ENCODE data around the gene ARRDC4.

The ARRDC4 gene

GRCh38 chr15:98009169-98009568 lies 48.7 kb downstream of the ARRDC4 start:
- Histone ChIP-seq H3K4me2 (ENCODE audit: low read length) (no peak overlapping the region), H3K4me3 (ENCODE audit: low read depth, low read length, poor library complexity, severe bottlenecking) (no peak overlapping the region), H4K20me1 (ENCODE audit: insufficient read depth, low read length) (no peaks in the 10 kb centered on the region), H3F3A (ENCODE audit: insufficient read depth, low read length) (no peaks in the 10 kb centered on the region), H3K9ac (ENCODE audit: low read length) (no peak overlapping the region), H3K27ac (ENCODE audit: low read depth, low read length, poor library complexity, severe bottlenecking) (no peak overlapping the region), H3K9me3 (ENCODE audit: low read length) (no peaks in the 10 kb centered on the region), H3K36me3 (ENCODE audit: insufficient read depth, low read length) (no peaks in the 10 kb centered on the region), H3K9me2 (ENCODE audit: low read depth, low read length) (no peaks in the 10 kb centered on the region), H3K4me1 (ENCODE audit: insufficient read depth, low read length, severe bottlenecking) (no peaks in the 10 kb centered on the region), H3K79me2 (ENCODE audit: insufficient read depth, low read length) (no peaks in the 10 kb centered on the region), H3K27me3 (ENCODE audit: insufficient read depth, low read length) (no peaks in the 10 kb centered on the region), H2AFZ (ENCODE audit: low read length) (no peak overlapping the region)
- TF ChIP-seq EZH2 (IDR thresholded peaks at IDR 0.05; ENCODE audit: borderline replicate concordance, low read length) (no peak), CTCF (IDR thresholded peaks at IDR 0.05; ENCODE audit: low read length) (no peak)

GRCh38 chr15:98009971-98010370 lies 49.5 kb downstream of the ARRDC4 start:
- H3K27me3 ChIP-seq (ENCODE audit: insufficient read depth, low read length) = no peaks in the 10 kb centered on the region
- no peaks in the 10 kb centered on the region for H3F3A ChIP-seq (ENCODE audit: insufficient read depth, low read length)
- H2AFZ ChIP-seq (ENCODE audit: low read length) = no peak overlapping the region
- H3K4me1 ChIP-seq (ENCODE audit: insufficient read depth, low read length, severe bottlenecking) = no peaks in the 10 kb centered on the region
- H4K20me1 ChIP-seq (ENCODE audit: insufficient read depth, low read length) = no peaks in the 10 kb centered on the region
- H3K36me3 ChIP-seq (ENCODE audit: insufficient read depth, low read length) = no peaks in the 10 kb centered on the region
- no peak overlapping the region for H3K27ac ChIP-seq (ENCODE audit: low read depth, low read length, poor library complexity, severe bottlenecking)
- no peak overlapping the region for H3K9ac ChIP-seq (ENCODE audit: low read length)
- no peak overlapping the region for H3K4me2 ChIP-seq (ENCODE audit: low read length)
- H3K4me3 ChIP-seq (ENCODE audit: low read depth, low read length, poor library complexity, severe bottlenecking) = no peak overlapping the region
- no peaks in the 10 kb centered on the region for H3K9me2 ChIP-seq (ENCODE audit: low read depth, low read length)
- H3K79me2 ChIP-seq (ENCODE audit: insufficient read depth, low read length) = no peaks in the 10 kb centered on the region
- no peaks in the 10 kb centered on the region for H3K9me3 ChIP-seq (ENCODE audit: low read length)
- TF ChIP-seq CTCF (IDR thresholded peaks at IDR 0.05; ENCODE audit: low read length) = no peak
- TF ChIP-seq EZH2 (IDR thresholded peaks at IDR 0.05; ENCODE audit: borderline replicate concordance, low read length) = no peak

GRCh38 chr15:98012354-98012753 lies 51.9 kb downstream of the ARRDC4 start:
- H2AFZ ChIP-seq (ENCODE audit: low read length) = no peak overlapping the region
- no peaks in the 10 kb centered on the region for H4K20me1 ChIP-seq (ENCODE audit: insufficient read depth, low read length)
- H3K79me2 ChIP-seq (ENCODE audit: insufficient read depth, low read length) = no peaks in the 10 kb centered on the region
- no peak overlapping the region for H3K27ac ChIP-seq (ENCODE audit: low read depth, low read length, poor library complexity, severe bottlenecking)
- no peaks in the 10 kb centered on the region for H3K9me2 ChIP-seq (ENCODE audit: low read depth, low read length)
- H3K4me1 ChIP-seq (ENCODE audit: insufficient read depth, low read length, severe bottlenecking) = no peaks in the 10 kb centered on the region
- H3K9me3 ChIP-seq (ENCODE audit: low read length) = no peaks in the 10 kb centered on the region
- no peaks in the 10 kb centered on the region for H3K27me3 ChIP-seq (ENCODE audit: insufficient read depth, low read length)
- TF ChIP-seq EZH2 (IDR thresholded peaks at IDR 0.05; ENCODE audit: borderline replicate concordance, low read length) (no peak), CTCF (IDR thresholded peaks at IDR 0.05; ENCODE audit: low read length) (no peak)
- H3F3A ChIP-seq (ENCODE audit: insufficient read depth, low read length) = no peaks in the 10 kb centered on the region
- no peak overlapping the region for H3K4me2 ChIP-seq (ENCODE audit: low read length)
- no peak overlapping the region for H3K9ac ChIP-seq (ENCODE audit: low read length)
- no peaks in the 10 kb centered on the region for H3K36me3 ChIP-seq (ENCODE audit: insufficient read depth, low read length)
- no peak overlapping the region for H3K4me3 ChIP-seq (ENCODE audit: low read depth, low read length, poor library complexity, severe bottlenecking)
